H9 (cell line): ENCODE data around the gene ANKRD13C. TPM values are rescaled to one million over a fixed set of nuclear protein-coding genes. Genes with fewer than 3 reads are reported as not detected.
A peak's percentile ranks its signal among the peaks of the same experiment; 100 is the strongest.

Experiments
- DNase-seq: peaks from one replicate; pipeline ENCODE4 v3.0.0-alpha.2; 2017
- H2AFZ ChIP-seq: one replicate; pipeline ENCODE4 v1.6.1; 2013; ENCODE audit warnings: mild to moderate bottlenecking, low read length, control low read depth, moderate library complexity
- H2AK5ac ChIP-seq: 2 replicates; pipeline ENCODE4 v1.6.1; 2013; ENCODE audit warnings: low read length, control low read depth, mixed read lengths; ENCODE audit not compliant: insufficient read length
- H2BK120ac ChIP-seq: one replicate; pipeline ENCODE4 v1.6.1; 2013; ENCODE audit warnings: low read depth, mild to moderate bottlenecking, low read length, control low read depth, inconsistent platforms; ENCODE audit not compliant: poor library complexity, severe bottlenecking
- H2BK12ac ChIP-seq: 2 replicates; pipeline ENCODE4 v1.6.1; 2013; ENCODE audit warnings: low read length, control low read depth, mixed read lengths, low read depth; ENCODE audit not compliant: insufficient read length
- H2BK15ac ChIP-seq: 2 replicates; pipeline ENCODE4 v1.6.1; 2013; ENCODE audit warnings: low read depth, low read length, control low read depth
- H2BK20ac ChIP-seq: one replicate; pipeline ENCODE4 v1.6.1; 2013; ENCODE audit warnings: low read depth, mild to moderate bottlenecking, low read length, control low read depth, inconsistent platforms; ENCODE audit not compliant: poor library complexity, severe bottlenecking
- H2BK5ac ChIP-seq: 2 replicates; pipeline ENCODE4 v1.6.1; 2013; ENCODE audit warnings: low read length, control low read depth, mixed read lengths; ENCODE audit not compliant: insufficient read length
- H3K14ac ChIP-seq: 2 replicates; pipeline ENCODE4 v1.6.1; 2013; ENCODE audit warnings: low read length, control low read depth; ENCODE audit not compliant: insufficient read depth
- H3K18ac ChIP-seq: 2 replicates; pipeline ENCODE4 v1.6.1; 2013; ENCODE audit warnings: low read depth, mild to moderate bottlenecking, mixed read lengths, low read length, control low read depth; ENCODE audit not compliant: insufficient read length
- H3K23ac ChIP-seq: 2 replicates; pipeline ENCODE4 v1.6.1; 2013; ENCODE audit warnings: low read length, control low read depth, mixed read lengths, low read depth; ENCODE audit not compliant: insufficient read length
- H3K23me2 ChIP-seq: 2 replicates; pipeline ENCODE4 v1.6.1; 2013; ENCODE audit warnings: low read depth, mild to moderate bottlenecking, mixed read lengths, low read length, control low read depth; ENCODE audit not compliant: insufficient read length, poor library complexity, severe bottlenecking
- H3K27ac ChIP-seq: 2 replicates; pipeline ENCODE4 v1.5.1; 2013; ENCODE audit warnings: low read length, control low read depth, mixed read lengths, low read depth; ENCODE audit not compliant: insufficient read length
- H3K27me3 ChIP-seq: 2 replicates; pipeline ENCODE4 v1.6.1; 2013; ENCODE audit warnings: low read length, control low read depth, inconsistent platforms; ENCODE audit not compliant: insufficient read depth
- H3K4ac ChIP-seq: 2 replicates; pipeline ENCODE4 v1.6.1; 2013; ENCODE audit warnings: low read depth, mild to moderate bottlenecking, control low read depth, inconsistent platforms, low read length, moderate library complexity
- H3K4me1 ChIP-seq: 2 replicates; pipeline ENCODE4 v1.6.1; 2013; ENCODE audit warnings: low read length, control low read depth, inconsistent platforms; ENCODE audit not compliant: insufficient read depth
- H3K4me2 ChIP-seq: 2 replicates; pipeline ENCODE4 v1.6.1; 2013; ENCODE audit warnings: low read length, control low read depth, mixed read lengths; ENCODE audit not compliant: insufficient read length, insufficient read depth
- H3K56ac ChIP-seq: 2 replicates; pipeline ENCODE4 v1.6.1; 2013; ENCODE audit warnings: low read depth, mild to moderate bottlenecking, mixed read lengths, low read length, control low read depth; ENCODE audit not compliant: insufficient read length
- H3K79me1 ChIP-seq: 2 replicates; pipeline ENCODE4 v1.6.1; 2013; ENCODE audit warnings: low read depth, mild to moderate bottlenecking, moderate library complexity, low read length, control low read depth, inconsistent platforms; ENCODE audit not compliant: insufficient read depth, poor library complexity, severe bottlenecking
- H3K79me2 ChIP-seq: 2 replicates; pipeline ENCODE4 v1.6.1; 2013; ENCODE audit warnings: low read length, control low read depth, inconsistent platforms; ENCODE audit not compliant: insufficient read depth
- H3K9ac ChIP-seq: 2 replicates; pipeline ENCODE4 v1.6.1; 2013; ENCODE audit warnings: low read length, control low read depth, mixed read lengths; ENCODE audit not compliant: insufficient read length; ENCODE audit errors: extremely low read depth
- H3K9me3 ChIP-seq: one replicate; pipeline ENCODE4 v1.6.1; 2013; ENCODE audit warnings: low read depth, low read length, inconsistent platforms; ENCODE audit not compliant: control insufficient read depth
- H3T11ph ChIP-seq: one replicate; pipeline ENCODE4 v1.6.1; 2013; ENCODE audit warnings: mild to moderate bottlenecking, low read length, control low read depth, inconsistent platforms
- H4K20me1 ChIP-seq: one replicate; pipeline ENCODE4 v1.6.1; 2013; ENCODE audit not compliant: control insufficient read depth, insufficient read length, insufficient read depth
- H4K5ac ChIP-seq: 2 replicates; pipeline ENCODE4 v1.6.1; 2013; ENCODE audit warnings: low read depth, mild to moderate bottlenecking, mixed read lengths, low read length, control low read depth; ENCODE audit not compliant: insufficient read length
- H4K8ac ChIP-seq: replicated peaks from 2 replicates; pipeline ENCODE4 v1.6.1; 2013; ENCODE audit warnings: low read length, control low read depth, mixed read lengths, low read depth; ENCODE audit not compliant: insufficient read length
- H4K91ac ChIP-seq: 2 replicates; pipeline ENCODE4 v1.6.1; 2013; ENCODE audit warnings: low read depth, mild to moderate bottlenecking, moderate library complexity, mixed read lengths, low read length, control low read depth; ENCODE audit not compliant: insufficient read length
- H3K27ac Mint-ChIP-seq, 3 experiments: 2 replicates in 2 of 3; 3 replicates in 1 of 3; pipeline ENCODE4 v1.8.0; 2020 to 2021; ENCODE audit warnings: mixed read lengths in 3 of 3, mild to moderate bottlenecking in 1 of 3, moderate library complexity in 1 of 3
- H3K27me3 Mint-ChIP-seq: 2 replicates; pipeline ENCODE4 v1.8.0; 2021; ENCODE audit warnings: low read depth, mild to moderate bottlenecking, moderate library complexity, mixed read lengths
- H3K36me3 Mint-ChIP-seq, 3 experiments: 2 replicates in 2 of 3; 3 replicates in 1 of 3; pipeline ENCODE4 v1.8.0; 2020 to 2021; ENCODE audit warnings: low read depth in 3 of 3, mixed read lengths in 3 of 3; ENCODE audit not compliant: insufficient read depth in 1 of 3
- H3K4me1 Mint-ChIP-seq, 2 experiments: 2 replicates each; pipeline ENCODE4 v1.8.0; 2020; ENCODE audit warnings: mixed read lengths in 2 of 2
- H3K4me3 Mint-ChIP-seq, 2 experiments: 2 replicates in 1 of 2; 3 replicates in 1 of 2; pipeline ENCODE4 v1.8.0; 2020 to 2021; ENCODE audit warnings: mild to moderate bottlenecking in 2 of 2, mixed read lengths in 2 of 2, moderate library complexity in 1 of 2
- H3K9me3 Mint-ChIP-seq, 2 experiments: 2 replicates in 1 of 2; 3 replicates in 1 of 2; pipeline ENCODE4 v1.8.0; 2020; ENCODE audit warnings: mild to moderate bottlenecking in 2 of 2, mixed read lengths in 2 of 2, moderate library complexity in 1 of 2
- WGBS: extraction: QIAGEN DNeasy Blood & Tissue Kit; methylation state at CpG from one replicate; pipeline ENCODE4 v1.1.7; 2013; ENCODE audit warnings: missing lambda C conversion rate, low lambda C conversion rate, mixed read lengths; ENCODE audit not compliant: insufficient read length; ENCODE audit errors: extremely low coverage; 5-methylcytosine and 5-hydroxymethylcytosine counted together
- total RNA-seq: library from RNA; stranded (reverse); gene quantifications from 2 replicates; pipeline ENCODE4 v1.2.1, GENCODE V29; 2021
- TF ChIP-seq, protein P1 (sequence below): fragments of 200-600 bp; sonication (generic); conservative IDR thresholded peaks from 3 replicates; pipeline ENCODE4 v1.8.0; 2021; ENCODE audit warnings: antibody characterized with exemption, mild to moderate bottlenecking

Gene ANKRD13C
- total RNA-seq, 1 experiment from 2014 or later = 19.7 TPM

DNA sequence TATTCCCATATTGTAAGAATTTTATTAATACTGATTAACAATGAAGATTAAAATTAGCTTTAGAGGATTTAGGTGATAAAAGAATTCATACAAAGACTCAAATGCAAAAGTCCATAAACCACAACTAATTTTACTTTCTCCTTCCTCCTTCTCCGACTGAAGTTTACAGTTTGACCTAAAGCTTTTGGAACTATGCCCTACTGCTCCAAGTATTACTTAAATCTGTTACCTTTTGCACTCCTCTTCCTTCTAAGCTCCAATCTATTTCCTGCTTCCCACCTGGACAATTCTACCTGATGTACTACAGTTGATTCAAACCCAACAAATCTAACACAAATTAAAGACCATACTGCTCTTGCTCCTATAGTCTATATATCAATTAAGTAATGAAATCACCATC lies 36.3 kb downstream of the ANKRD13C start:
- no peak overlapping the region for H3K4me2 ChIP-seq

More for the DNA sequence above, 36.3 kb downstream of the ANKRD13C start:
- no peak for DNase-seq
- Histone ChIP-seq H3K23me2 (no peaks in the 10 kb centered on the region), H2BK20ac (no peak overlapping the region), H3K14ac (no peak overlapping the region), H3K56ac (no peak overlapping the region), H3K79me1 (peaks cover 4% of the 10 kb centered on the region), H3K9me3 (no peaks in the 10 kb centered on the region), H4K5ac (no peak overlapping the region), H3K4ac (no peak overlapping the region), H3T11ph (no peak overlapping the region), H3K9ac (no peak overlapping the region), H4K8ac (no peak overlapping the region), H2BK12ac (no peak overlapping the region), H3K27me3 (no peaks in the 10 kb centered on the region), H2BK5ac (no peak overlapping the region), H3K79me2 (no peaks in the 10 kb centered on the region), H2AK5ac (no peak overlapping the region), H3K23ac (no peak overlapping the region), H4K91ac (no peak overlapping the region), H2BK15ac (no peak overlapping the region), H2AFZ (no peak overlapping the region), H2BK120ac (no peak overlapping the region), H4K20me1 (no peaks in the 10 kb centered on the region), H3K27ac (no peak overlapping the region), H3K4me1 (no peaks in the 10 kb centered on the region), H3K18ac (no peak overlapping the region)
- no peaks in the 10 kb centered on the region for H3K9me3 Mint-ChIP-seq
- WGBS = no CpG with 5 or more reads among the region's 1 CpG
- no peaks in the 10 kb centered on the region for H3K27me3 Mint-ChIP-seq
- no peaks in the 10 kb centered on the region for H3K4me1 Mint-ChIP-seq
- no peak overlapping the region for H3K4me3 Mint-ChIP-seq
- H3K27ac Mint-ChIP-seq = peak overlapping the region in 1 of 3 experiments; percentile 40; a peak in 2 of 7 replicates
- peaks cover 0 to 8% (median 5%) of the 10 kb centered on the region in 3 experiments; a peak in 3 of 7 replicates for H3K36me3 Mint-ChIP-seq
- TF ChIP-seq, protein P1, sequence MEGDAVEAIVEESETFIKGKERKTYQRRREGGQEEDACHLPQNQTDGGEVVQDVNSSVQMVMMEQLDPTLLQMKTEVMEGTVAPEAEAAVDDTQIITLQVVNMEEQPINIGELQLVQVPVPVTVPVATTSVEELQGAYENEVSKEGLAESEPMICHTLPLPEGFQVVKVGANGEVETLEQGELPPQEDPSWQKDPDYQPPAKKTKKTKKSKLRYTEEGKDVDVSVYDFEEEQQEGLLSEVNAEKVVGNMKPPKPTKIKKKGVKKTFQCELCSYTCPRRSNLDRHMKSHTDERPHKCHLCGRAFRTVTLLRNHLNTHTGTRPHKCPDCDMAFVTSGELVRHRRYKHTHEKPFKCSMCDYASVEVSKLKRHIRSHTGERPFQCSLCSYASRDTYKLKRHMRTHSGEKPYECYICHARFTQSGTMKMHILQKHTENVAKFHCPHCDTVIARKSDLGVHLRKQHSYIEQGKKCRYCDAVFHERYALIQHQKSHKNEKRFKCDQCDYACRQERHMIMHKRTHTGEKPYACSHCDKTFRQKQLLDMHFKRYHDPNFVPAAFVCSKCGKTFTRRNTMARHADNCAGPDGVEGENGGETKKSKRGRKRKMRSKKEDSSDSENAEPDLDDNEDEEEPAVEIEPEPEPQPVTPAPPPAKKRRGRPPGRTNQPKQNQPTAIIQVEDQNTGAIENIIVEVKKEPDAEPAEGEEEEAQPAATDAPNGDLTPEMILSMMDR = no peak
